ENCODE measurements around the gene SDSL.

The SDSL gene

DNA sequence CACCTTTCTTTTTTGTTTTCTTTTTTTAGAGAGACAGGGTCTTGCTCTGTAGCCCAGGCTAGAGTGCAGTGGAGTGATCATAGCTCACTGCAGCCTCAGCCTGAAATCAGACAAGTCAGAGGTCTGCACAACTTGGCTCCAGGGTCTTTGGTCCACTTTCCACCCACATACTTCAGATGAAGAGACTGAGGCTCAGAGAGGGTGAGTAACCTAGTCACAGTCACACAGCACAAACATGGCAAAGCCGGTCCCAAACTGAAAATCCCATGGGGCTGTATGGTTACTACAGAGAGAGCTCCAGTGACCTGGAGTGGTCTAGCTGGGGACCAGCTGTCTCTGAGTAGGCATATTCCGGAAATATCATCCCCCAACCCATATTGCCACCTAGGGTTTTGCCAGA is 30.3 kb downstream of the SDSL start:
- DNase-seq, result no peak

DNA sequence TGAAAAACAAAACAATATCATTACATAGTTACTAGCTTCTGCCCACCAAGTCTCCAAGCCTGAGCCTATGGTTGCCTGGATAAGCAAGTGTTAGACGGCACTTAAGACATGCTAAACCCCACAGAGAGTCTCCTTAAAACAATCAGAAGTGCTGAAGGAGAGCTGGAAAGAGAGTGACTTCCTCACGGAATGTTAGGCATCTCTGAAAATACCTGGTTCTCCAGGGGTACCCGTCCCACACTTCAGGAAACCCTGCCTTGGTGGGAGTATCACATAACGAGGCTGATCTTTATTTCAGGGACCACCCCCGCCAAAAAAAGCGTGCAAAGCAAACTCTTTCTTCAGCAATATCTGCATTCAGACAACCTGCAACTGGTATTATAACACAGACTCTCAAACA is 31.1 kb downstream of the SDSL start:
- no peak for DNase-seq

- no peak for DNase-seq
These were observed 34.0 kb downstream of the SDSL start for GRCh38 chr12:113456199-113456598.

DNA sequence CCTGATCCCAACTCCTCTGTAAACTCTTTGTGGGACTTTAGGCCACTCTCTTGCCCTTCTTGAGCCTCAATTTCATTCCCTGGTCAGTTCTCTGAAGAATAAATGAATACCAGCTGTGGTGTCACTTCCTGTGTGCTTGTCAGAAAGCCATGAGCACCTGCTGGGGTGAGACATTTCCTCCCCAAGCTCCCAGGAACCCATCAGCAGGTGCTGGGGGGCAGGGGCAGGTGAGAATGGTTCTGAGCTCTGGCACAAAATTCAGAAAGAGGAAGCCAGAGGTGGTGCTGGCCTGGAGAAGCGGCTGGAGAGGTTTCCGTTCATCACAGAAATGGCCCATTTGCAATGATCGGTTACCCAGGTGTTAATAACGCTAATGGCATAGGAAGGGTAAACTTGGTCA is 34.6 kb downstream of the SDSL start:
- no peak for DNase-seq

GRCh38 chr12:113457185-113457584 is 35.0 kb downstream of the SDSL start:
- DNase-seq, result no peak

GRCh38 chr12:113457710-113458109 is 35.5 kb downstream of the SDSL start:
- no peak for DNase-seq

- DNase-seq, result no peak
These were observed 37.8 kb downstream of the SDSL start for GRCh38 chr12:113459981-113460380.

DNA sequence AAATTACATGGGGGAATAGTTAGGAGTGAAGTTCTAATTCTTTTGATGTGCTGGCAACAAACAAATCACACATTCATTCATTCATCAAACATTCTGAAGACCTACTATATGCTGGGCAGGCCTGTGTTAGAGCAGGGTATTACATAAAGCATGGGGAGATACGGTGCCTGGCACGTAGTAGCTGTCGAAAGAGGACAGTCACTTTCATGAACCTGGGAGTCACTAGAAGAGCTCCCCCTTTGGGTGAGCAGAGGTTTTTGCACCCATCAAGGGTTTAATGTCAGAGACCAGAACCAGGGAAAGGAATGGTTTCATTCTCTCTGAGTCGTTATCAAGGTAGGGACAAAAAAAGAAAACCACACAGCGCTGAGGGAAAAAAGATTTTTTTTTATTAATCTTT is 39.5 kb downstream of the SDSL start:
- peak; percentile 75 for DNase-seq

DNA sequence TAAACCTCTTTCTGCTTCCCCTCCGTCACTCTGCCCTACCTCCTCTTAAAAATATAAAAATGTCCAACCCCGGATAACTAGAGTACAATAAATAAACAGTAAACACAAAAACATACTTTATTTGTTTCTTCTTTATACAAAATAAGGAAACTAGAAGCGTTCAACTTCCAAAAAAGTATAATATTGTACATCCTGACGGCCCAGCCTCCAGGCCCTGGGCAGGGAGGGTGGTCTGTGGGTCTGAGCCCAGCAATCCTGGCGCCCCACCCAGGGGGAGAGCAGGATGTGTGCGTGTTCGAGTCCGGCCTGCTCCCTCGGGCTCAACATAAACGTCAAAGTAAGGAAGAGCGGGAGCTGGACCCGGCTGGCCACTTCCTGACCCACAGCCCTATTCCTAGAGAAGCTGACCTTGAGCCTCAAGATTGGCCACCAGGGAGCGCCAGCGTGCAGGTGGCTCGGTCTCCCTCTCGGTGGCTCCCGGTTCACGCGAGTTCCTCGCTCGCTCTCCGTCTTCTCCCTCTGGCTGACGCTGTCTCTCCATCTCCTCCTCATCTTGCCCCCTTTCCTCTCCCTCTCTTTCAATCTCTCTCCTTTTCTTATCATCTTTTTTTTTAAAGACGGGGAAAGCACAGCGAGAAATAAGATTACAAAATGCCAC is 40.1 kb downstream of the SDSL start:
- peak; percentile 83 for DNase-seq

DNA sequence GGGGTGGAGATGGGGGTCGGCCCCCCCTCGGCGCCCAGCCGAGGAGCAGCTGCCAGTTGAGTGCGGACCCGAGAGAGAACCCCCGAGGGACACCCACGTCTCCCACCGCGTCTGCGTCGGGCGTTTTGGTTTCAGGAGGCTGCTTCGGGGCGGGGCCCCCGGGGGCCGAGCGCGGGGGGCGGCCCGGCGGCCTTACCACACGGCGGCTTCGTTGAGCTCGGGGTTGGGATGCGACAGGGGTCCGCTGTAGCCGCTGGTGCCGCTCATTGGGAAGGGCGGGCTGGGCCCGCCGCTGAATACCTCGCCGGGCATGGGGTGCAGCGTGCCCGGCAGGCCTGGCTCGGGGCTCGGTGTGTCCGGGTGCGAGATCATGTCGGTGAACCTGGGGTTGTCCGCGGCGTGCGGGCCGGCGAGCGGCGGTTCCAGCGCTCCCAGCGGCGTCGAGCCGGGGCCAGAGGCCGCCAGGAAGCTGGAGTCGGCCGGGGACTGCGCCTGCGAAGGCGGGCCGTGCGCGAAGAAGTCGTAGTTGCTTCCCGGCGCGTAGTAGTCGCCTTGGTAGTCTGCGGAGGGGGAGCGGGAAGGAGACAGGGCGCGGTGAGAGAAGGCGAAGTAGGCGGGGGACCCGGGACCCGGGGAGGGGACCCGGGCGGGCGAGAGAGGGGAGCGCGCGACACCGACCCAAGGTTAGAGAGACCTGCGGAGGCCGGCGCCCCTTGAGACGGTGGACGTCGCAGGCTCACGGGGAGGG is 41.0 kb downstream of the SDSL start:
- DNase-seq, result no peak

DNA sequence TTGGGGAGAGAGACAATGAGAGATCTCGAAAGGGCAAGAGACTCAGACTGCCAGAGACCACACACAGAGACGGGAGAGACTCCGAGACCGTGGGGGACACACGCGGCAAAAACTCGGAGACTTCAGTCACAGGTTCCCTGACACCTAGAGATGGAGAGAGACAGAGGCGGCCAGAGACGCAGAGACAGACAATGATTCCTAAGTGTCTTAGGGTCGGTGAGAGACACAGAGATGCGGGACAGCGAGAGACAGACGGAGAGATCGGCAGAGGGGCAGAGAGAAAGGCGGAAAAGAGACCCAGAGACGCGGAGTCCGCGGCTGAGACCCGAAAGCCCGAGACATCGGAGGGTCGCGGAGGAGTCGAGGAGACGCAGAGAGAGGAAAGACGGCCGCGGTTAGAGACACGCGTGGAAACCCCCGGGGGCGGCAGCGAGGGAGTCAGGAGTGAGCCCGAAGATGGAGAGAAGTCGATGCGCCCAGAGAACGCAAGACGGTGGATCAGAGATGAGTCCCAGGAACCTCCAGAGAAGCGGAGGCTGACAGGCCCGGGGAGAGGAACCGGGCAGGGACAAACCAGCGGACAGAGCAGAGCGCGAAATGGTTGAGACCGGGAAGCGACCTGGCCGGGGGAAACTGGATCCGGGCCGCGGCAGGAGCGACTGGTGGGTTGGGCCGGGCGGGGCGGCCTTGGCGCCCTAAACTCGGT is 41.7 kb downstream of the SDSL start:
- no peak for DNase-seq

DNA sequence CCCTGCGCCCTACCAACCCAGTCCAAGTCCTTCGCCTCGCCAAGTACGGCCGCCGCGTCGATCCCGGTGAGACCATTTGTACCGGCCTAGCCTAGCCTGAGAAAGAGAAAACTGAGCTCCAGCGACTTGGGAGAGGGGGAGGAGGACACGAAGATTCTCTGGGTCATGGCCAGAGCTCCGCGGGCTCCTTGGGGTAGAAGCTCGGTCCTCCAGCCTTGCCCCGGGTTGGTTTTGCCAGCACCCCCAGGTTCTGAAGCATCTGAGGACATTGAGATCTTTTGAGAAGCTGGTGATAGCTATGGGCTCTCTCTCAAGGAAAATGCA is 42.2 kb downstream of the SDSL start:
- DNase-seq, result no peak

DNA sequence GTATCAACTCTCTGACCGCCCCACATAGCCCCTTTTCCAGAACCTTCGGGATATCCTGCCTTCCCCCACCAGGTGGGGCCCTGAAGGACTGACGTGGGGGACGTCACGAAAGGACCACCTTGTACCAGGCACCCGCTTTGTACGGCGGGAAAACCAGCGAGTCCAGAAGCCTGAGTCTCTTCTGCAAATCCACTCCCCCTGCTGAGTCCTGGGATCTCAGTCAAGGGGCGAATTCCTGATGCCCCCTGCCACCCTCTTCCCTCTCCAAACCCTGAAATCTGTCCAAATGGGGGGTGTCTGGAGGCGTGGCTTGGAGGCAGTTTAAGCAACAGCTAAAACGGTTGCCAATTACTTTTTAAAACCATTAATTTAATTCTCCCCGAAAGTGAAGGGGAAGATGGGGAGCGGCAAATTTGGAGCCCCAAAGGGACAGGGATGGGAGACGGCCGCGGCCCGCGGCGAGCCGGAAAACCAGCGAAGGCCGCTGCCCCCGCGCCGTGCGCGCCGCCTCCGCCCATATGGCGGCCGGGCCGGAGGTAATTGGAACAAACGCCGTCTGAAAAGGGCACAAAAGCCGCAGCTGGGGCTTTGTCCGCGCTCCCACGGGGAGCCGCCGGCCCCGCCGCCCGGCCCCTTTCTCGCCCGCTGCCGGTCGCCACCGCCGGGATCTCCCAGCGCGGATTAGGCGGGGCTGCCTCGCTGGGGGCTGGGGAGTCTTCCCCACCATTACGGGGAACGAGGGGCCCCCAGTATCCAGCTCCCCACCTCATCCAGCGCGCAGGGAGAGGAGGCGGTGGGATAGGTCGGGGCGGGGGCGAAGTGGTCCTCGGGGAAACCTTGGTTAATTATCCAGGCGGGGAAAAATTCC is 42.9 kb downstream of the SDSL start:
- no peak for DNase-seq

DNA sequence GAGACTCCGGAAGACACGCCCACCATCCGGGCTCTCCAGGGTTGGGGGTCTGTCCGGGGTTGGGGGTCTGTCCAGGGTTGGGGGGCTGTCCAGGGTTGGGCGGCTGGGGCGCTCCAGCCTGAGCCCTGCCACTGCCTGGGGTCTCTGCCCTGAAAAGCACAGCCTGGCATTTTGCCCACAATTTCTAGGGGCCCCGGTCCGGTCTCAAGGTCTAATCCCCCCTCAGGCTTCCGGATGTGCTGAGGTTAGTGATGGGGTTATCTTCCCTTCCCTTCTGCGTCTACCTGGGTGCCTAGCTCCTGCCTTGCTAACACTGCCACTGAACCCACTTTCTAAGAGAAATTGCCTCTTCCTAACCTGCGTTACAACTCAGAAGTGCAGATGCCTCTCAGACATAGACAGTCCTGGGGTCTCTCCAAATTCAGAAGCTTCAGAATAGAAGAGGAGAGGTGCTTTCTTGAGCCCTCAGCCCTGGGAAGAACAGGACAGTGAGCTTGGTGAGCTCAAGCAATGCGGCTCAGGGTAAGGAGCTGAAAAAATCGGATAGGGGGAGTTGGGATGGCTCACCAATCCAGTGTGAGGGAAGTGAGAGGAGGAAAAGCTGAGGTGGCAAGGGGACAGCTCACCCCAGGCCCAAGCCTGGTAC is 43.8 kb downstream of the SDSL start:
- no peak for DNase-seq

- DNase-seq, result no peak
These were observed 44.4 kb downstream of the SDSL start for GRCh38 chr12:113466454-113467141.

DNA sequence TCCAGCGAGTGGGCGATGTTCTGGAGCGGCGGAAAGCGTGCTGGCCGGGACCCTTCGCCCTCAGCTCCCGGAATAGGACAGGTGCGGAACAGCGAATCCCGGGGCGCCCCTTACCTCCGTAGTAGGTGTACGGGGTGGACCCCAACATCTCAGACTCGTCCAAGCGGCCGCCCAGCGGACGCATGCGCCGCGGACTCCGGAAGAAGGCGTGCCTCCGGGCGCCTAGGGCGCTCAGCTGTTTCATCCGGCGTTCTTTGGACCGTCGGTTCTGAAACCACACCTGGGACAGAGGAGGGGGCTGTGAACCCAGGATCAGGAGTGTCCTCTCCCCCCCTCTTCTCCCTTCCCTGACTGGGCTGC is 44.9 kb downstream of the SDSL start:
- no peak for DNase-seq

GRCh38 chr12:113467502-113468364 is 45.6 kb downstream of the SDSL start:
- no peak for DNase-seq

DNA sequence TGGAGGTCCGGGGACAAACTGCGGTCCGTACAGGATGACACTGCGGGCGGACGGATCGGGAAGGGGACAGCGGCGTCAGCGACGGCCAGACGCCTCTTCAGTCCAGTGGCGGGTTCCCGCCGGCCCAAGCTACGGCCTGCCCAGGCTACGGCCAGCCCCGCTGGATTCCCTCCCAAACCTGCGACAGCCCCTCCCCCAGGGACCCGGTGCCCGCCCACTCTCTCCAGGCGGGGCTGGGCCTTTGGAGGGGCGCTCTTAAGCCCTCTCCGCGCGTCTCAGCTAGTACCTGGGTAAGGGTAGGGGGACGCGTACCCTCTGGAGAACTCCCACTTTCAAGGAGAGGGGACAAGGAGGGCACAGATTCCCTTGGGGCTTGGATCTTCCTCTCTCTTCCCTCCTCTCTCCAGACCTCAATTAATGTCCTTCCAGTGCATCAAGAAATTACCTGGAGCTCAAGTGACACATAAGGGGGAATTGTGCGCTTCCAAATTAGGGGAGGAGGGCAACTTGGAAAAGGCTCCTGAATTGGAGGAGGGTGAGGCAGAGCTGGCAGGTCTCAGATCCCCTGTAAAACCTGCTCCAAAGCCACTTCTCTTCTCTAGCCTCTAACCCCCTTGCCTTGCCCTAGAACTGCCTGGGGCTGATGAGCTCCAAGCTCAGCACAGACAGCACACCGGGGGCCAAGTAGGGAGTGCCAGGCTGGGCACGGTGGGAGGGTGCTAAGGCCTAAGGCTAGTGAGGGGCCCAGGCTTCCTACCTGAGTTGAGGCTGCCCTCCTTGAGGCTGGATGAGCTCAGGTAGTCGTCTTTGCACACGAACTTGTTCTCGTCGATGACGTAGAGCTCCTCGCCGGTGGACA is 46.4 kb downstream of the SDSL start:
- DNase-seq, result no peak

- DNase-seq, result no peak
These were observed 47.2 kb downstream of the SDSL start for GRCh38 chr12:113469224-113469948.
